HEK293T (cell line): Measurements from ENCODE around the gene ACSS3.

Source experiments
- CTCF ChIA-PET: fragments of 350-600 bp; formaldehyde crosslinking; extraction: SDS; loops from one replicate; lab custom pipeline; 2021; ENCODE audit warnings: antibody characterized with exemption, inconsistent platforms; lab: Yijun Ruan, JAX
- POLR2A ChIA-PET: fragments of 350-600 bp; formaldehyde crosslinking; extraction: SDS; loops from one replicate; lab custom pipeline; 2020; ENCODE audit warnings: antibody characterized with exemption, inconsistent platforms; lab: Yijun Ruan, JAX
- DNase-seq: peaks from one replicate; pipeline ENCODE4 v3.0.0; 2012; ENCODE audit warnings: mixed read lengths; ENCODE audit errors: extremely low spot score
- ARNT ChIP-seq: fragments of 450-650 bp; IDR thresholded peaks from 2 replicates; pipeline ENCODE4 v1.6.1; 2017; ENCODE audit warnings: mild to moderate bottlenecking
- BHLHE40 ChIP-seq: fragments of 450-650 bp; IDR thresholded peaks from 2 replicates; pipeline ENCODE4 v1.6.1; 2016; ENCODE audit warnings: mild to moderate bottlenecking, moderate library complexity, borderline replicate concordance
- CTBP1 ChIP-seq: fragments of 450-650 bp; IDR thresholded peaks from 2 replicates; pipeline ENCODE4 v1.6.1; 2016; ENCODE audit warnings: borderline replicate concordance
- ELF4 ChIP-seq: fragments of 450-650 bp; IDR thresholded peaks from 2 replicates; pipeline ENCODE4 v1.6.1; 2017; ENCODE audit warnings: antibody characterized with exemption
- FOXA1 ChIP-seq: fragments of 450-650 bp; IDR thresholded peaks from 2 replicates; pipeline ENCODE4 v1.6.1; 2016; ENCODE audit warnings: mild to moderate bottlenecking
- FOXK2 ChIP-seq: fragments of 450-650 bp; IDR thresholded peaks from 2 replicates; pipeline ENCODE4 v1.6.1; 2016; ENCODE audit warnings: mild to moderate bottlenecking
- FOXM1 ChIP-seq: fragments of 450-650 bp; IDR thresholded peaks from 2 replicates; pipeline ENCODE4 v1.6.1; 2017; ENCODE audit warnings: mild to moderate bottlenecking, borderline replicate concordance
- HDGF ChIP-seq: fragments of 450-650 bp; IDR thresholded peaks from 2 replicates; pipeline ENCODE4 v1.6.1; 2017; ENCODE audit warnings: antibody characterized with exemption, borderline replicate concordance
- L3MBTL2 ChIP-seq: fragments of 450-650 bp; conservative IDR thresholded peaks from 2 replicates; pipeline ENCODE4 v1.6.1; 2016; ENCODE audit warnings: mild to moderate bottlenecking
- LEF1 ChIP-seq: fragments of 450-650 bp; IDR thresholded peaks from 2 replicates; pipeline ENCODE4 v1.6.1; 2017; ENCODE audit warnings: mild to moderate bottlenecking, borderline replicate concordance
- NFRKB ChIP-seq: fragments of 450-650 bp; IDR thresholded peaks from 2 replicates; pipeline ENCODE4 v1.6.1; 2016; ENCODE audit warnings: mild to moderate bottlenecking, moderate library complexity
- PKNOX1 ChIP-seq: fragments of 450-650 bp; IDR thresholded peaks from 2 replicates; pipeline ENCODE4 v1.6.1; 2016
- SP1 ChIP-seq: fragments of 450-650 bp; IDR thresholded peaks from 2 replicates; pipeline ENCODE4 v1.6.1; 2017
- SUZ12 ChIP-seq: fragments of 450-650 bp; IDR thresholded peaks from 2 replicates; pipeline ENCODE4 v1.6.1; 2016; ENCODE audit warnings: mild to moderate bottlenecking
- TARDBP ChIP-seq: fragments of 450-650 bp; IDR thresholded peaks from 2 replicates; pipeline ENCODE4 v1.6.1; 2016
- ZNF384 ChIP-seq: fragments of 450-650 bp; IDR thresholded peaks from 2 replicates; pipeline ENCODE4 v1.6.1; 2016

ACSS3 gene

GRCh38 chr12:81083906-81084513 is 6.1 kb downstream of the ACSS3 start:
- ChIA-PET CTCF (no interaction called here), POLR2A (no interaction called here)
- no peak for DNase-seq
- TF ChIP-seq ELF4, result no peak
- TF ChIP-seq PKNOX1, result no peak
- TF ChIP-seq HDGF, result no peak
- no peak for TF ChIP-seq FOXM1
- TF ChIP-seq BHLHE40, result no peak
- no peak for TF ChIP-seq SP1
- no peak for TF ChIP-seq CTBP1
- TF ChIP-seq L3MBTL2, result no peak
- no peak for TF ChIP-seq SUZ12
- TF ChIP-seq NFRKB, result no peak
- no peak for TF ChIP-seq ZNF384
- no peak for TF ChIP-seq FOXK2
- TF ChIP-seq TARDBP, result no peak
- no peak for TF ChIP-seq LEF1
- no peak for TF ChIP-seq ARNT
- no peak for TF ChIP-seq FOXA1

DNA sequence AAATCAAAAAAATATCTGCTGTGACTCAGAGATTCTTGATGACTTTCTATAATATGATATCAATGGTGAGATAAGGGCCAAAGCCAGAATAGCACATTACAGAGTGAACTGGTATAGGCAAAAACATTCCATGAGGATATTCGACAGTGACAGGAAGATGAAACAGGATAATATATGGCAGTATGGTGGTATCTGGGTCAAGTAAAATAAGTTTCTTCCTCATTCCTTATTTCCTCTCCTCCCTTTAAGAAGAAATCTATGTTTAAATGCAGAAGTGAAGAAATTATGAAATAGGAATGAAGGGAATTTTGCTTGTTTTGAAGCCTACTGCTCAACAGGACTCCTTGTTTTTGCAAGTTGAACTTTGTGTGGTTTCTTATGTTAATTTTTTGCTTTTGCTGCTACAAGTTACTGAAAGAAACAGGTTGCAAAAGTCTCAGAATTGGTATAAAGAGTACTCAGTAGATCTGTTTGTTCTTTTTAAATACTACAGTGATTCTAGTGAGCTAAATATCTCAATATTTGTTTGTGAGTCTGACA is 7.0 kb downstream of the ACSS3 start:
- CTCF ChIA-PET, result no interaction called here
- DNase-seq, result no peak
- POLR2A ChIA-PET, result no interaction called here
- TF ChIP-seq L3MBTL2, result no peak
- TF ChIP-seq NFRKB, result no peak
- TF ChIP-seq TARDBP, result no peak
- TF ChIP-seq SP1, result no peak
- TF ChIP-seq FOXK2, result no peak
- no peak for TF ChIP-seq LEF1
- TF ChIP-seq ZNF384, result no peak
- TF ChIP-seq CTBP1, result no peak
- no peak for TF ChIP-seq ELF4

DNA sequence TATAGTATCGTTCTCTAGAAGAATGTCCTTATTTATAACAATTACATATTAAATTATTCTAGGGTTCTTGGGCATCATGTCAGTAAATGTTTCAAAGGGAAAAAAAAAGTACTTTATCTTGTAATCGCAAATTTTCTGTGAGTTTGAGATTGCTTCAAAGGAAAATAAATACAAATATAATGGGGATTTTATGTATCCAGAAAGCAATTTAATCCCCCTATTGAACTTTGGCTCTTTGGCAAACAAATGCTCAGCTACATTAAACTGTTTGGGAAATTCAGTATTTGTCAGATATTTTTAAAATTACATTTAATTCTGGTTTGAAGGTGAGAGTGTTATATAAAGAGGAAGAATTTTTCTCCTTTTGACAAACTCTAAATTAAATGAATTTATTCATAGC is 8.0 kb downstream of the ACSS3 start:
- ChIA-PET CTCF (interaction anchor here (0.7 kb wide), 1 partner anchor 758 kb away, joined by 4 read pairs; no protein-coding TSS in a partner anchor), POLR2A (no interaction called here)
- no peak for DNase-seq
- no peak for TF ChIP-seq FOXK2
- no peak for TF ChIP-seq SP1
- TF ChIP-seq NFRKB, result no peak
- TF ChIP-seq ARNT, result no peak
- no peak for TF ChIP-seq BHLHE40
- no peak for TF ChIP-seq ZNF384
- no peak for TF ChIP-seq PKNOX1
- TF ChIP-seq FOXM1, result no peak
- TF ChIP-seq TARDBP, result no peak
- no peak for TF ChIP-seq FOXA1
- no peak for TF ChIP-seq SUZ12
- TF ChIP-seq HDGF, result no peak
- TF ChIP-seq L3MBTL2, result no peak
- TF ChIP-seq CTBP1, result no peak
- no peak for TF ChIP-seq ELF4
- no peak for TF ChIP-seq LEF1

GRCh38 chr12:81086342-81086741 is 8.5 kb downstream of the ACSS3 start:
- TF ChIP-seq HDGF (no peak), ELF4 (no peak), TARDBP (no peak), SP1 (no peak), CTBP1 (no peak), FOXM1 (no peak), ARNT (no peak), FOXK2 (no peak), NFRKB (no peak), PKNOX1 (no peak), LEF1 (no peak), BHLHE40 (no peak), L3MBTL2 (no peak), FOXA1 (no peak), ZNF384 (no peak), SUZ12 (no peak)
- CTCF ChIA-PET, result interaction anchor here (0.7 kb wide), 1 partner anchor 758 kb away, joined by 4 read pairs; no protein-coding TSS in a partner anchor
- no peak for DNase-seq
- POLR2A ChIA-PET, result no interaction called here

- no peak for DNase-seq
- TF ChIP-seq CTBP1 (peak; percentile 70; the same call in 1 of the 2 replicates), PKNOX1 (peak; percentile 61), FOXA1 (0 out of 2 replicates have a peak, but pooled peaks have one; percentile 56), NFRKB (no peak)
- ChIA-PET CTCF (no interaction called here), POLR2A (no interaction called here)
These were observed 10.3 kb downstream of the ACSS3 start for GRCh38 chr12:81088221-81088620.
